ENCODE results near the gene STK32A. TPM values are rescaled to one million over a fixed set of nuclear protein-coding genes. Genes with fewer than 3 reads are reported as not detected.

The STK32A gene
- under 1 TPM; 0.04 to 0.09 TPM for polyA plus RNA-seq

DNA sequence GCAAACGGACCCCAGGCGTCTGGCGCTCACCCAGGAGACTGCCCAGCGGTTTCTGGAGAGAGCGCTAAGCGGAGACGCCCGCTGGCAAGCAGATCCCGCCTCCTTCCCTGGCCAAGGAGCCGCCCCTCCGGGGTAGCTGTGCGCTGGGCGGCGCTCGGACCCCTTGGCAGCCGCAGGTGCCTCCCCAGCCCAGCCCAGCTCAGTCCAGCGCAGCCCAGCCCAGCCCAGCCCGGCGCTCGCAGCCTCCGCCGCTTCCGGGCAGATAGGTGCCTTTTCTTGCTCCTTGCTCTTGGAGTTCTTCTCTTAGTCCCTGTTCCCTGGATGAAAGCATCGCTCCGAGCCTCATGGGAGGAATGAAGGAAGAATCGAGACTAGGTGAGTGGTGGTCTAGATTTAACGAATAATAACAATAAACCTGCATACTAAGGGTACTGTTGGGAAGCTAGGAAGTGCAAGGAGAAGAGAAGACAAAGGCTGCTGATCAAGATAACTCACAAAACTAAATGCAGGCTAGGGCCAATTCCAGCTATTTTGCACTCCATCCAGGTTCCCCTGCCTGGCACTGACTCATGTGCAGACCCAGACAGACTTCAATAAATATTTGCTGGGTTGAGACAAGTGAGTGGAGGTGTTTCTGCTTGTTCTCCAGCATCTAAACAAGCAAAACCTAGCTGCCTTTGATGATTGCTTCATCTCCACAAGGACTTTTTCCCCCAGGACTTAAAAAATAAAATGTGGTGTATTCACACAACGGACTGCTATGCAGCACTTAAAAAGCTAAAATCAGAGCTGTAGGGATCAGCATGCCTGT, at the start of gene STK32A:
Gene STK32A (plus strand): TSS at position 202 of the 811 bp plus-strand sequence. CDS start 4,609 bp downstream, outside the sequence.
- no peaks in the 10 kb centered on the region for H3K4me1 ChIP-seq (ENCODE audit: control insufficient read depth in 2 of 2, insufficient read depth in 2 of 2, low read length in 1 of 2)
- 4 to 5% methylated on average over 28 of the region's 28 CpGs for WGBS, 2 donors
- peak within 1 kb of the TSS; percentile 36 to 47 for H3K4me3 ChIP-seq (ENCODE audit: low read depth in 1 of 2, low read length in 2 of 2)
- H3K9me3 ChIP-seq (ENCODE audit: control insufficient read depth in 2 of 2, insufficient read depth in 1 of 2, low read depth in 1 of 2, low read length in 1 of 2): no peaks in the 10 kb centered on the region
- no peaks in the 10 kb centered on the region for H3K27me3 ChIP-seq (ENCODE audit: control insufficient read depth in 1 of 2, insufficient read depth in 2 of 2, low read length in 2 of 2)
- peak within 1 kb of the TSS in 1 of 2 donors; percentile 42 for H3K27ac ChIP-seq (ENCODE audit: low read depth in 2 of 2, low read length in 1 of 2)
- H3K36me3 ChIP-seq (ENCODE audit: control insufficient read depth in 2 of 2, insufficient read depth in 2 of 2, low read length in 1 of 2): no peaks in the 10 kb centered on the region

- Histone ChIP-seq H3K27me3 (ENCODE audit: control insufficient read depth in 1 of 2, insufficient read depth in 2 of 2, low read length in 2 of 2) (no peaks in the 10 kb centered on the region), H3K4me1 (ENCODE audit: control insufficient read depth in 2 of 2, insufficient read depth in 2 of 2, low read length in 1 of 2) (no peaks in the 10 kb centered on the region), H3K27ac (ENCODE audit: low read depth in 2 of 2, low read length in 1 of 2) (no peak overlapping the region), H3K9me3 (ENCODE audit: control insufficient read depth in 2 of 2, insufficient read depth in 1 of 2, low read depth in 1 of 2, low read length in 1 of 2) (no peaks in the 10 kb centered on the region), H3K4me3 (ENCODE audit: low read depth in 1 of 2, low read length in 2 of 2) (no peak overlapping the region), H3K36me3 (ENCODE audit: control insufficient read depth in 2 of 2, insufficient read depth in 2 of 2, low read length in 1 of 2) (no peaks in the 10 kb centered on the region)
- 79 to 86% methylated on average over 1 of the region's 1 CpG for WGBS, 2 donors
Observed at GRCh38 chr5:147187099-147187540, 47.7 kb upstream of the STK32A start.

DNA sequence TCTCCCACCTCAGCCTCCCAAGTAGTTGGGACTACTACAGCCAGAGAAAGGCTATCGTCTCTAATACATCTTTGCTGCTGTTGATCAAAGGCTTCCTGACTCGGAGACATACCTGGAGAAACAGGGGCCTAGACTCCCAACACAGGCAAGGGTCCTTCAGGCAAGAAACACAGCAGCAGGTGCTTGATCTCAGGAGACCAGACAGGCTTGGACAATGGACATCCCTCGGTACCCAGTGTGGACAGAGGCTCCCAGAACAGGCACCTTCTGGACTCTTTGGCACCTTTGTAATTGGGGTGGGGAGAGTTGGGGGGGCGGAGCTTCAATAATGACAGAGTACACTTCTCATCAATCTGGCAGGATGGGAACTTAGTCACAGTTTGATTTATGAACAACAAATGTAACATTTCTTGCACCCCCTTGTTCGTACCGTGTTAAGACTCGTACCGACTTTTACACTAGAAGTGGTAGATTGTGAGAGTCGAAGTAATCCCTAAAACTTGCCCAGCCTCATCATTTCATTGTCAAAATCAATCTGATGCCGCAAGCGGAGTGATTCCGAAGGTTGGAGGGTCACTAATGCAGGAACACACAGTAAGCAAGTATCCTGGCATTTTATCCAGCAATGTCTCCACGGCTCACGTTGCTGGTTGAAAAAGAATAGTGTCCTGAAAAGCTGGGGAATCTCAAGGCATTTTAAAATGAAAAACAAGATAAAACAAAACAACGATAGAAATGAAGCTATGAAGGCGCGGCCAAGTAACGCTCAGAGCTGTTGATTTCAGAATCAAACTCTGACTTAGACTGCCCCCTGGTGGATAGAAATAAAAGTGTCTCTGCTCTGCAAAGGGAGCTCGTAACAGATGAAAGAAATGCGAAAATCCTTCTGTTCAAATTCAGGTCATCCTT, 46.4 kb upstream of the STK32A start:
- Histone ChIP-seq H3K4me1 (ENCODE audit: control insufficient read depth in 2 of 2, insufficient read depth in 2 of 2, low read length in 1 of 2) (no peaks in the 10 kb centered on the region), H3K4me3 (ENCODE audit: low read depth in 1 of 2, low read length in 2 of 2) (no peak overlapping the region), H3K27ac (ENCODE audit: low read depth in 2 of 2, low read length in 1 of 2) (no peak overlapping the region), H3K9me3 (ENCODE audit: control insufficient read depth in 2 of 2, insufficient read depth in 1 of 2, low read depth in 1 of 2, low read length in 1 of 2) (no peaks in the 10 kb centered on the region), H3K36me3 (ENCODE audit: control insufficient read depth in 2 of 2, insufficient read depth in 2 of 2, low read length in 1 of 2) (no peaks in the 10 kb centered on the region), H3K27me3 (ENCODE audit: control insufficient read depth in 1 of 2, insufficient read depth in 2 of 2, low read length in 2 of 2) (no peaks in the 10 kb centered on the region)
- 45 to 47% methylated on average over 20 of the region's 20 CpGs for WGBS, 2 donors

DNA sequence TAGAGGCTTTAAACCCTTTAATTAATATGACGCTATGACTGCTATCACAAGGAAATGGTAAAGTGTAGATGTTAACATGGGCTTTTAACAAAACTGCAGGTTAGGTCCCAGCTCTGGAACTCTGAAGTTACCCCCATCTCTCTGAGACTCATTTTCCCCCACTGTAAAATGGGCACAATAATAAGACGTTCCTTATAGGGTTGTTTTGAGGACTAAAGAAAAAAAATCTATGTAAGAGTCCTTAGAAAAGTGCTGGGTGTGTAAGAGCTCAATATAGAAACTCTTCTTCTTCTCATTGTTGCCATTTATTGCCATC, 45.8 kb upstream of the STK32A start:
- 9% methylated on average over 2 of the region's 2 CpGs for WGBS, 2 donors
- Histone ChIP-seq H3K4me3 (ENCODE audit: low read depth in 1 of 2, low read length in 2 of 2) (no peak overlapping the region), H3K4me1 (ENCODE audit: control insufficient read depth in 2 of 2, insufficient read depth in 2 of 2, low read length in 1 of 2) (no peaks in the 10 kb centered on the region), H3K9me3 (ENCODE audit: control insufficient read depth in 2 of 2, insufficient read depth in 1 of 2, low read depth in 1 of 2, low read length in 1 of 2) (no peaks in the 10 kb centered on the region), H3K27me3 (ENCODE audit: control insufficient read depth in 1 of 2, insufficient read depth in 2 of 2, low read length in 2 of 2) (no peaks in the 10 kb centered on the region), H3K36me3 (ENCODE audit: control insufficient read depth in 2 of 2, insufficient read depth in 2 of 2, low read length in 1 of 2) (no peaks in the 10 kb centered on the region), H3K27ac (ENCODE audit: low read depth in 2 of 2, low read length in 1 of 2) (no peak overlapping the region)

DNA sequence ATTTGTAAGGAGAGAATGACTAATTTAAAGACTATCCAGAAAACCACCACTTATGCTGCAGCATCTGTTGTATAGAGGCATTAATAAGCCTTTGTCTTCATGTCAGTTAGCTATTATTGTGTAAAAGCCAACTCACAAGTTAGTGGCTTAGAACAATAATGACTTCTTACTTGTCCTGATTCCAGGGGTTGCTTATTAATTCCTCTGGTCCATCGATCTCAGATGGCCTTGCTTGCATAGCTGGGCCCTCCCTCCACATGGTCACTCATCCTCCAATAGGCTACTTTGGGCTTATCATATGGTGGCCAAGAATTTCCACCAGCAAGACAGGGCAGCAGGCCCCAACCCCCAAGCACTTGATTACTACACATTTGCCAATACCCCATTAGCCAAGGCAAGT, 44.5 kb upstream of the STK32A start:
- no peaks in the 10 kb centered on the region for H3K27me3 ChIP-seq (ENCODE audit: control insufficient read depth in 1 of 2, insufficient read depth in 2 of 2, low read length in 2 of 2)
- H3K4me1 ChIP-seq (ENCODE audit: control insufficient read depth in 2 of 2, insufficient read depth in 2 of 2, low read length in 1 of 2): no peaks in the 10 kb centered on the region
- 47 to 48% methylated on average over 1 of the region's 1 CpG for WGBS, 2 donors

DNA sequence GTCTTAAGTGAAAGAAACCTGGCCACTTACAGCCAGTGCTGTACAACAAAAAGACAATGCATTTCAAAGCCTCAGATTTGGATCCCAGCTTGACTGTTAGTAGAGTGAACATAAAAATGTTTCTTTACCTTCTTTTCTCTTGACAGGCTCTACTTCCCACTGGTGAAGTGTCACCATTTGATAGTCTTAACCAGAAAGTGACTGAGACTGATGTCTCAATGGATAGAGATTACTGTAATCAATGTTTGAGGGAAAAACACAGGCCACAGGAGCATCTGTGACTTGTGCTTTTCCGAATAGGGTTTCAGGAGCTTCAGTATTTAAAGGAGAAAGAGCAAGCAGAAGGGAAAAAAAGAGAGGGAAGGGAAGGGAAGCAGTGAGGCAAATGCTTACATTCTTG, 41.7 kb upstream of the STK32A start:
- no peak overlapping the region for H3K4me3 ChIP-seq (ENCODE audit: low read depth in 1 of 2, low read length in 2 of 2)
- H3K36me3 ChIP-seq (ENCODE audit: control insufficient read depth in 2 of 2, insufficient read depth in 2 of 2, low read length in 1 of 2): no peaks in the 10 kb centered on the region
- no peaks in the 10 kb centered on the region for H3K27me3 ChIP-seq (ENCODE audit: control insufficient read depth in 1 of 2, insufficient read depth in 2 of 2, low read length in 2 of 2)
- no peaks in the 10 kb centered on the region for H3K9me3 ChIP-seq (ENCODE audit: control insufficient read depth in 2 of 2, insufficient read depth in 1 of 2, low read depth in 1 of 2, low read length in 1 of 2)
- H3K4me1 ChIP-seq (ENCODE audit: control insufficient read depth in 2 of 2, insufficient read depth in 2 of 2, low read length in 1 of 2): no peaks in the 10 kb centered on the region
- H3K27ac ChIP-seq (ENCODE audit: low read depth in 2 of 2, low read length in 1 of 2): no peak overlapping the region
- WGBS, 2 donors: 71 to 80% methylated on average over 1 of the region's 1 CpG

More for the DNA sequence above, 44.5 kb upstream of the STK32A start:
- no peaks in the 10 kb centered on the region for H3K36me3 ChIP-seq (ENCODE audit: control insufficient read depth in 2 of 2, insufficient read depth in 2 of 2, low read length in 1 of 2)
- H3K9me3 ChIP-seq (ENCODE audit: control insufficient read depth in 2 of 2, insufficient read depth in 1 of 2, low read depth in 1 of 2, low read length in 1 of 2): no peaks in the 10 kb centered on the region
- H3K27ac ChIP-seq (ENCODE audit: low read depth in 2 of 2, low read length in 1 of 2): no peak overlapping the region
- no peak overlapping the region for H3K4me3 ChIP-seq (ENCODE audit: low read depth in 1 of 2, low read length in 2 of 2)

DNA sequence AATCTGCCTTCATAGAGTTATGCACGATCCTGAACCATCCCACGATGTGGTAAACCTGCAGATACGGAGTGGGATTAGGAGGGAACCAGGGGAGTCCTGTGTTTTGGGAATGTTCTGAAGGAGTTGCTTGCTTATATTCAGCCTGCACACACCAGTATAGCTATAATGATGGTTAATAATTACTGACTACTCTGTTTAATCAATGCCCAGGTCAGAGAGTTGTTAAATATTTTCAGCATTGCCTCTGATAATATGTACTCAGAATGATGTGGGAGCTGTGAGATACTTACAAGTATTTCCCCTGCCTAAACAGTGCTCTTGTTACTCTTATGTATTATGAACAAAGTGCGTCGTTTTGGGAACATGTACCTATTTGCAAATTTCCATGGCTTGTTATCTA, 34.8 kb upstream of the STK32A start:
- Histone ChIP-seq H3K9me3 (ENCODE audit: control insufficient read depth in 2 of 2, insufficient read depth in 1 of 2, low read depth in 1 of 2, low read length in 1 of 2) (no peaks in the 10 kb centered on the region), H3K4me3 (ENCODE audit: low read depth in 1 of 2, low read length in 2 of 2) (no peak overlapping the region), H3K36me3 (ENCODE audit: control insufficient read depth in 2 of 2, insufficient read depth in 2 of 2, low read length in 1 of 2) (no peaks in the 10 kb centered on the region), H3K4me1 (ENCODE audit: control insufficient read depth in 2 of 2, insufficient read depth in 2 of 2, low read length in 1 of 2) (no peaks in the 10 kb centered on the region), H3K27me3 (ENCODE audit: control insufficient read depth in 1 of 2, insufficient read depth in 2 of 2, low read length in 2 of 2) (no peaks in the 10 kb centered on the region), H3K27ac (ENCODE audit: low read depth in 2 of 2, low read length in 1 of 2) (no peak overlapping the region)
- WGBS, 2 donors: 62 to 79% methylated on average over 5 of the region's 5 CpGs

- no peaks in the 10 kb centered on the region for H3K27me3 ChIP-seq (ENCODE audit: control insufficient read depth in 1 of 2, insufficient read depth in 2 of 2, low read length in 2 of 2)
- no peaks in the 10 kb centered on the region for H3K4me1 ChIP-seq (ENCODE audit: control insufficient read depth in 2 of 2, insufficient read depth in 2 of 2, low read length in 1 of 2)
- no peak overlapping the region for H3K27ac ChIP-seq (ENCODE audit: low read depth in 2 of 2, low read length in 1 of 2)
- 71 to 78% methylated on average over 4 of the region's 4 CpGs for WGBS, 2 donors
- H3K36me3 ChIP-seq (ENCODE audit: control insufficient read depth in 2 of 2, insufficient read depth in 2 of 2, low read length in 1 of 2): no peaks in the 10 kb centered on the region
- no peak overlapping the region for H3K4me3 ChIP-seq (ENCODE audit: low read depth in 1 of 2, low read length in 2 of 2)
- no peaks in the 10 kb centered on the region for H3K9me3 ChIP-seq (ENCODE audit: control insufficient read depth in 2 of 2, insufficient read depth in 1 of 2, low read depth in 1 of 2, low read length in 1 of 2)
Observed at GRCh38 chr5:147203213-147203612, 31.6 kb upstream of the STK32A start.

DNA sequence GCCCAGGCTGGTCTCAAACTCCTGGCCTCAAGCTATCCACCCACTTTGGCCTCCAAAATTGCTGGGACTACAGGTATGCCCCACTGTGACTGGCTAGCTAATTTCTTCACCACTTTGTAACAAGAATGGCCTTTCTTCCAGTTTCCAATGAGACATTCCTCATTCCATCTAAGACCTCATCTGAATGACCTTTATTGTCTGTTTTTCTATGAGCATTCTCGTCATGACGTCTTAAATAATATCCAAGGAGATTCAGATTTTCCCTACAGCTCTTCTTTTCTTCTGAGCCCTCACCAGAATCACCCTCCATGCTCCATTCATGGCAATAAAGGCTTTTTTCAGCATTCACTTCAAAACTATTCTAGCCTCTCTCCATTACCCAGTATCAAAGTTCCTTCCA, 30.2 kb upstream of the STK32A start:
- Histone ChIP-seq H3K4me1 (ENCODE audit: control insufficient read depth in 2 of 2, insufficient read depth in 2 of 2, low read length in 1 of 2) (no peaks in the 10 kb centered on the region), H3K36me3 (ENCODE audit: control insufficient read depth in 2 of 2, insufficient read depth in 2 of 2, low read length in 1 of 2) (no peaks in the 10 kb centered on the region), H3K27ac (ENCODE audit: low read depth in 2 of 2, low read length in 1 of 2) (no peak overlapping the region), H3K4me3 (ENCODE audit: low read depth in 1 of 2, low read length in 2 of 2) (no peak overlapping the region), H3K9me3 (ENCODE audit: control insufficient read depth in 2 of 2, insufficient read depth in 1 of 2, low read depth in 1 of 2, low read length in 1 of 2) (no peaks in the 10 kb centered on the region), H3K27me3 (ENCODE audit: control insufficient read depth in 1 of 2, insufficient read depth in 2 of 2, low read length in 2 of 2) (no peaks in the 10 kb centered on the region)
- 79 to 80% methylated on average over 2 of the region's 2 CpGs for WGBS, 2 donors

Measured in esophagus (tissue), 2 donors.